Measurements from ENCODE around the gene CT47B1.
"Not testable (repeated sequence)": the region's sequence is repeated elsewhere in the genome, so short reads cannot be mapped to it uniquely, and the experiment has no call there.

CT47B1 gene

DNA sequence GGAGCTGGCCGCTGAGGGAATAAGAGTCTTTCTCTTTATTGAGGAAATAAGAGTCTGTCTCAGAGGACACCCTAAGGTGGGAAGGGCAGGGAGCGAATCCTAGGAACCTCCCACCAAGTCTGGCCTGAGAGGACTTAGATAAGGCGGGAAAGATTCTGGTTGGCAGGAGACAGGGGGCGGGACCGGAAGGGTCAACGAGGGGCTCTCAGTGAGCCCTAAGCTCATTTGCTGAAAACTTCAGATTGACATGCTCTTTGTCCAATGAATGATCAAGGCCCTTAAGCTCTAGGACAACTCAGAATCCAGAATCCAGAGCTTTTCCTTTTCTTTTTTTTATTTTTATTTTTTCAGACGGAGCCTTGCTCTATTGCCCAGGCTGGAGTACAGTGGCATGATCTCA lies at the start of gene CT47B1:
CT47B1 (minus strand) TSS at position 101 of the 400 bp plus-strand sequence. CDS start 196 bp downstream, outside the sequence.
- not testable (repeated sequence) for DNase-seq (ENCODE audit: low read depth); H3K4me3 ChIP-seq (ENCODE audit: low read length)

DNA sequence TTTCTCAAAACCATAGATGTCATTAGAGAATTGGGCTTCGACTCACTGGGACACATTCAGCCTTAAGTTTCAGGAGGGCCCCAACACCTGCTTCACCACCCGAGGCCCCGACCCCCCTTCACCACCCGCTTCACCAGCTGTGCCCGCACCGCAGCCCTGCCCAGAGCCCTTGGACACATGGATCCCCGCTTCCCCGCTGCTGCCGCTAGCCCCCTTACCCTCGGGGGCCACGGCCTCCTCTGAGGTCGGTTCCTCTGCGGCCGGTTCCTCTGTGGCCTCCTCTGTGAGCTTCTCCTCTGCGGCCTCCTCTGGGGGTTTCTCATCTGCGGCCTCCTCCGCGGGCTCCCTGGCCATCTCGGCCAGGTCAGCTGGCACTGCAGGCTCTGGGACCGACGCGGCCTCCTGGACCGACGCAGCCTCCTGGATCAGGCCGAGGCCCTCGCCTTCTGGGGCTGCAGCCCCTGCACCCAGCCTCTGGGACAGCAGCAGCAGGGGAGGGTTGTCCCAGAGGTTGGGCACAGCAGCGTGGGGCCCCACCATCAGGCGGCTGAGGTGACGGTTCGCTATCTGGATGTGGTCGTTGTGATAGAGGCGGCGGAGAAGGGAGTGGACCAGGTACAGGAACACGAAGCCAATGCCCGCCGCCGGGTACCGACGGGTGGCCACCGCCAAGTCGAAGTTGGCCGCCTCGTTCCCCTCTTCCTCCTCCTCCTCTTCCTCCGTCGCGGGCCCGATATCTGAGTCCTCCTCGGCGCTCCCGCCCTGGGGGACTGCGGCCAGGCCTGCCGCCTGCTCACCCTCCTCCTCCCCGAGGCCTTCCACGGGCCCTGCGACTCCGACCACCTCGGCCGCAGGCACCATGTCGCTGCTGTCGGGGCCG lies 748 bp downstream of the CT47B1 start:
- TF ChIP-seq, protein P1, sequence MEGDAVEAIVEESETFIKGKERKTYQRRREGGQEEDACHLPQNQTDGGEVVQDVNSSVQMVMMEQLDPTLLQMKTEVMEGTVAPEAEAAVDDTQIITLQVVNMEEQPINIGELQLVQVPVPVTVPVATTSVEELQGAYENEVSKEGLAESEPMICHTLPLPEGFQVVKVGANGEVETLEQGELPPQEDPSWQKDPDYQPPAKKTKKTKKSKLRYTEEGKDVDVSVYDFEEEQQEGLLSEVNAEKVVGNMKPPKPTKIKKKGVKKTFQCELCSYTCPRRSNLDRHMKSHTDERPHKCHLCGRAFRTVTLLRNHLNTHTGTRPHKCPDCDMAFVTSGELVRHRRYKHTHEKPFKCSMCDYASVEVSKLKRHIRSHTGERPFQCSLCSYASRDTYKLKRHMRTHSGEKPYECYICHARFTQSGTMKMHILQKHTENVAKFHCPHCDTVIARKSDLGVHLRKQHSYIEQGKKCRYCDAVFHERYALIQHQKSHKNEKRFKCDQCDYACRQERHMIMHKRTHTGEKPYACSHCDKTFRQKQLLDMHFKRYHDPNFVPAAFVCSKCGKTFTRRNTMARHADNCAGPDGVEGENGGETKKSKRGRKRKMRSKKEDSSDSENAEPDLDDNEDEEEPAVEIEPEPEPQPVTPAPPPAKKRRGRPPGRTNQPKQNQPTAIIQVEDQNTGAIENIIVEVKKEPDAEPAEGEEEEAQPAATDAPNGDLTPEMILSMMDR (conservative IDR thresholded peaks at IDR 0.05; ENCODE audit: low read length), result no peak
- DNase-seq (ENCODE audit: low read depth), result no peak
- H3K4me3 ChIP-seq (ENCODE audit: low read length), result no peak overlapping the region

DNA sequence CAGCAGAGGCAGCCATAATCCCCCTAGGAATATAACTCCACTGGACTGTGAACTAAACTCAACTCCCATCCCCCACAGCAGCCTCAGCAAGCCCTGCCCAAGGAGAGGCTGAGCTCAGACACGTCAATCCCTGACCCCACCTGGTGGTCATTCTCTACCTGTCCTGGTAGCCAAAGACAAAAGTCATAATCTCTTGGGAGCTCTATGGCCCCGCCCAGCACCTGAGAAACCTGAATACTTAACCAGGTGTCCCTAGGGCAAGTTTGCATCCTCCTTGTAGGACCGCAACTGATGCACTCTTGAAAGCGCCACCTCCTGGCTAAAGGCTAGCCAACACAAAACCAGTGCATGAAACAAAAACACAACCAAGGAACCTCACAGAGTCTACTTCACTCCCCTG lies 18.4 kb downstream of the CT47B1 start:
- H3K4me3 ChIP-seq (ENCODE audit: low read length), result no peak overlapping the region
- TF ChIP-seq, protein P1 (conservative IDR thresholded peaks at IDR 0.05; ENCODE audit: low read length), result no peak; the same call in 1 of the 2 replicates
- DNase-seq (ENCODE audit: low read depth), result no peak

DNA sequence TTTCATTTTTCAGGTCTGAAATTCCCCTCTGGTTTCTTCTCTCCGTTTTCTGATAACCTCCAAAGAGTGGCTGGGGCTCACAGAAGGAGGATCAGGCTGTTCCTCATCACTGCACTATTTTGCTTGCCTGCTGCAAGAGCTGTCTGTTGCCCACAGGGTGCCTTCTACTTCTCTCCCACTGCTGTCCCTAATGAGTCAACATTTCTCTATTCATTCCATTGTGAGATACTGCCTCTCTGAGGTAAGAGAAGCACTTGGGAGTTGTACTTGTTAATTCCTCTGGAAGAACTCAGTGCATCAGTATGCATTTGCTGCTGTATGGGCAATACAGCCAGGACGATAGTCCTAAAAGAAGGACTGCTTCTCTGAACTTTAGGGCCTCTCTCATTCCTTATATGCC lies 34.8 kb downstream of the CT47B1 start:
- H3K4me3 ChIP-seq (ENCODE audit: low read length), result no peak overlapping the region
- TF ChIP-seq, protein P1 (conservative IDR thresholded peaks at IDR 0.05; ENCODE audit: low read length), result peak; percentile 24; the same call in 1 of the 2 replicates
- peak; percentile 64 for DNase-seq (ENCODE audit: low read depth)

DNA sequence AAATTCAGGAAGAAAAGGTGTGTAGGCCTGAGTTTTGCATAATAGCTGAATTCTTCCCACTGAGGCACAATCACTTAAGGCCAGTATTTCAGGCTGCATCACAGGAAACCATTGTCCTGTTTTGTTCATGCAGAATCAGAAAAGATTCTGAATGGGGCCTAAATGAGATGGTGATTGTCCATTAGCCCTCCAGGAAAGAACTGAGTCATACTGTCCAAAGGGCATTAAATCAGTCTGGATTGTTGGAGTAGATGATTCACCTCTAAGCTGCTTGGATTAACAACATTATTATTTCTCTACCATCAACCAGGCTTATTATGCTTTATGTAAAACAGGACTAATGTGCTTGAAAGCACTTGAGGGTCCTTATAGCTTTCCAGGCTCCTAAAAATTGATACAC lies 36.2 kb downstream of the CT47B1 start:
- peak; percentile 13 for DNase-seq (ENCODE audit: low read depth)
- no peak overlapping the region for H3K4me3 ChIP-seq (ENCODE audit: low read length)
- TF ChIP-seq, protein P1 (conservative IDR thresholded peaks at IDR 0.05; ENCODE audit: low read length), result no peak

DNA sequence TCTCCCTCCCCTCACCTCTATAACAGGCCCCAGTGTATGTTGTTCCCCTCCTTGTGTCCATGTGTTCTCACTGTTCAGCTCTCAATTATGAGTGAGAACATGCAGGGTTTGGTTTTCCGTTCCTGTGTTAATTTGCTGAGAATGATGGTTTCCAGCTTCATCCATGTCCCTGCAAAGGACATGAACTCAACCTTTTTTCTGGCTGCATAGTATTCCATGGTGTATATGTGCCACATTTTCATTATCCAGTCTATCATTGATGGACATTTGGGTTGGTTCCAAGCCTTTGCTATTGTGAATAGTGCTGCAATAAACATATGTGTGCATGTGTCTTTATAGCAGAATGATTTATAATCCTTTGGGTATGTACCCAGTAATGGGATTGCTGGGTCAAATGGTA lies 48.5 kb downstream of the CT47B1 start:
- H3K4me3 ChIP-seq (ENCODE audit: low read length); DNase-seq (ENCODE audit: low read depth): not testable (repeated sequence)

DNA sequence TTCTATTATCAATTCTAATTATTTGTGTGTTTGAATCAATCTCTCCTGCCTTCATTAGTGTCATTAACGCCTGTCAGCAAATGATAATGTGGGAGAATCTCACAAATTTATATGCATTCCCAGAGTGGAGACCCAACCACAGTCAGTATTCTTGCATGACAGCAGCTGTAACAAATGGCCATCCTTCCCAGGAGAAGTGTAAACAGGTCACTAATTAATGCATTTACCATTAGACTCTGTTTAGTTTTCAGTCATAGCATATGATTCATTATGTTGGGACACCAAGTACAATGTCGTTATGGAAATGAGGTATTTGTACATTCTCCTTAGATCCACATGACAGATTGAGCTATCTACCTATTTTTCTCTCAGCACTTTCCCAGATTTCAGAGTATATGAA lies 50.5 kb downstream of the CT47B1 start:
- TF ChIP-seq, protein P1 (conservative IDR thresholded peaks at IDR 0.05; ENCODE audit: low read length), result no peak
- no peak for DNase-seq (ENCODE audit: low read depth)
- H3K4me3 ChIP-seq (ENCODE audit: low read length), result no peak overlapping the region

DNA sequence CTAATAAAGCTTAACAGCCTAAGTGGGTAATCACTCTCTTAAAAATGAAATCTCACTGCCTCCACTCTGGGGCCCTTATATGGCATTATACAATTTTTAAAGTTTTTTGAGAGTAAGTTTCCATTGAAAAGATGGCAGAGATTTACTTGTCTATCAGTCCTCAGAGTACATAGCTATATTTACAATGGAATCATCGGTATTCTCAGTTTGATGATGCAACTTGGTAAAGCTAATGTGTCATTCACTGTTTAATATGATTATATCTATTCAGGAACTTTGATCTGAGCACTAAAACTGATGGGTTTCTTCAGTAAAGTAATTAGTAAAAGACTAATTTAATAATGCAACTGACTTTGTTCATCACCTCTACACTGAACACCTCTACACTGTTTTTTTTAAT lies 51.6 kb downstream of the CT47B1 start:
- TF ChIP-seq, protein P1 (conservative IDR thresholded peaks at IDR 0.05; ENCODE audit: low read length), result no peak
- DNase-seq (ENCODE audit: low read depth), result no peak
- H3K4me3 ChIP-seq (ENCODE audit: low read length), result no peak overlapping the region

Data from AG10803 (cell line).